GM18870 (cell line): ENCODE measurements around the gene STARD7.

ENCODE experiments used
- ATAC-seq: cut with Tn5 transposase; IDR thresholded peaks from one replicate; pipeline ENCODE4 v1.9.1; 2021; ENCODE audit warnings: moderate library complexity; ENCODE audit not compliant: unreplicated experiment

Gene STARD7

GRCh38 chr2:96201338-96201737 is 7.3 kb downstream of the STARD7 start:
- ATAC-seq = no peak

DNA sequence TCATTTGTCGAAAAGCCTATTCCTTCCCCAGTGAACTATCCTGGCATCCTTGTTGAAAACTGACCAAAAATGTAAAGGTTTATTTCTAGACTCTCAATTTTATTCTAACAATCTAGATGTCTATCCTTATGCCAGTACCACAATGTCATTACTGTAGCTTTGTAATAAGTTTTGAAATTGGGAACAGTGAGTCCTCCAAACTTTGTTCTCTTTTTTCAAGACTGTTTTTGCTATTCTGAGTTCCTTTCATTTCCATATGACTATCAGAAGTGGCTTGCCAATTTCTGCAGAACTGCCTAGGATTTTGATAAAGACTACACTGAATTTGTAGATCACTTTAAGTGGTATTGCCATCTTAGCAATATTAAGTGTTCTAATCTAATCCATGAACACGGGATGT is 9.7 kb downstream of the STARD7 start:
- no peak for ATAC-seq

DNA sequence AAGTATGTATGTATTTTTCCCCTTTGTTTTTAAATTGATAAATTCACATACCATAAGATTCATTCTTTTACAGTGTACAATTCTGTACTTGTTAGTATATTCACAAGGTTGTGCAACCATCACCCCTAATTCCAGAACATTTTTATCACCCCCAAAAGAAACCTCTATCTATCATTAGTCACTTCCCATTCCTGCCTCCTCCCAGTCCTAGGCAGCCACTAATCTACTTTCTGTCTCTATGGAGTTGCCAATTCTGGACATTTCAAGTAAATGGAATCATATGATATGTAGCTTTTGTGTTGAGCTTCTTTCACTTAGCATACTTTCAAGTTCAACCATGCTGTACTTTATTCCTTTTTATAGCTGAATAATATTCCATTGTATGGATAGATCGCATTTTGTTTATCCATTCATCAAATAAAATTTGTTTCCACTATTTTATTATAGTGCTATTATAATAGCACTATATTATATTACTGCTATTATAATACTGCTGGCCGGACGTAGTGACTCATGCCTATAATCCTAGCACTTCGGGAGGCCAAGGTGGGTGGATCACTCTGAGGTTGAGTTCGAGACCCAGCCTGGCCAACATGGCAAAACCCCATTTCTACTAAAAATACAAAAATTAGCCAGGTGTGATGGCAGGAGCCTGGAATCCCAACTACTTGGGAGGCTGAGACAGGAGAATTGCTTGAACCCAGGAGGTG is 10.9 kb downstream of the STARD7 start:
- no peak for ATAC-seq

DNA sequence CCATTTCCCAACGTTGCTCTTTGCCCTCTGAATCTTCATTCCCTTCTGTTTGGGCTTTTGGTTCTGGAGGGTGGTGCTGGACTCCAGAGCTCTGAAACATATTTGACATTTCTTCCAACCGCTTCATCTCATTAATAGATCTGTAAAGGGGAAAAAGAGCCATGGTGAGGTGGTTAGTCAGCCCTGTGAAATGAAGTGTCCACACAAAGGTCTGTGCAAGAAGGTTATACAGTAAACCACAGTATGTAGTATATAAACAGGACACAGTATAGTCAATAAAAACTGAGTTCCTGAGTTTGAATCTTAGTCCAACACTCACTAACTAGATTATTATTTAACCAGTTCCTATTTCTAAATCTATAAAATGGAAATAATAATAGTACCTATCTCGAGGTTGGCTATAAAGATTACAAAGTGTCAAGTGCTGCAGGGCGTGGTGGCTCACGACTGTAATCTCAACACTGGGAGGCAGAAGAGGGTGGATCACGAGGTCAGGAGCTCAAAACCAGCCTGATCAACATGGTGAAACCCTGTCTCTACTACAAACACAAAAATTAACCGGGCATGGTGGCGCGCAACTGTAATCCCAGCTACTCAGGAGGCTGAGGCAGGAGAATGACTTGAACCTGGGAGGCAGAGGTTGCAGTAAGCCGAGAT is 13.1 kb downstream of the STARD7 start:
- no peak for ATAC-seq

GRCh38 chr2:96191937-96192670 is 16.5 kb downstream of the STARD7 start:
- no peak for ATAC-seq

GRCh38 chr2:96188821-96189526 is 19.7 kb downstream of the STARD7 start:
- ATAC-seq = no peak

GRCh38 chr2:96186562-96186961 is 22.1 kb downstream of the STARD7 start:
- no peak for ATAC-seq

DNA sequence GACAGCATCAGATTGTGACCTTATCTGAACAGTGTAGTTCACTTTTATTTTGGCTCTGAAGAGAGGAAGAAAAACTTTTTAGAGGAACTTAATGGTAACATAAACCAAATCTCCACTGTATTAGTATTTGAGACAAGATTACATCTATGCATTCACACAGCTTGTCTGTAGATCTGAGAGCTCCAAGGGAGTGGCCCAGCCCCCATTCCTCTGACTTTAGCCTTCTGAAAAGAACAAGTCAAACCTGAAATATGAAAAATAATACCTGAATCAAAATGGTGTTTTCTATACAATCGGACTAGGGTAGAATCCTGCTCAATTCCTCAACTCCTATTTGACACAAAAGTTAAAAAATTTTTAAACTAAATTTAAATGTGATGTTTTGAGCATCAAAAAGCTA is 23.1 kb downstream of the STARD7 start:
- no peak for ATAC-seq

GRCh38 chr2:96184989-96185388 is 23.6 kb downstream of the STARD7 start:
- no peak for ATAC-seq

DNA sequence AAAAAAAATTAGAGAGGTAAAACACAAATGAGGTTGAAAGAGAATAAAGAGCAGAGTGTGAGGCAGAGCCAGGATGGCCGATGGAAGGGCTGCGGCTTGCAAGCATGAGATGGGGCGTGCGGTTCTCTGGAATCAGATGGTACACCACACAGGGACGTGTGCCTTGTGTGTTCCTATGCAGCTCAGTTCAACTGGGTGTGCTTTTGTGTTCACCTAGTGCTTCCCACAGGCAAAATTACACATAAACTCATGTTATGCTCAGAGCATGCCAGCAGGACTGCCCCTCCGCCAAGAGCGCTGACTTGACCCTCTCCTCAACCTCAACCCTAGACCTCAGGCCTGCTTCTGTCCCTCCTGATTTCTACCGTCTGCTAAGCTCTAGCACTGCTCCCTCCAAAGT is 24.4 kb downstream of the STARD7 start:
- ATAC-seq = no peak

DNA sequence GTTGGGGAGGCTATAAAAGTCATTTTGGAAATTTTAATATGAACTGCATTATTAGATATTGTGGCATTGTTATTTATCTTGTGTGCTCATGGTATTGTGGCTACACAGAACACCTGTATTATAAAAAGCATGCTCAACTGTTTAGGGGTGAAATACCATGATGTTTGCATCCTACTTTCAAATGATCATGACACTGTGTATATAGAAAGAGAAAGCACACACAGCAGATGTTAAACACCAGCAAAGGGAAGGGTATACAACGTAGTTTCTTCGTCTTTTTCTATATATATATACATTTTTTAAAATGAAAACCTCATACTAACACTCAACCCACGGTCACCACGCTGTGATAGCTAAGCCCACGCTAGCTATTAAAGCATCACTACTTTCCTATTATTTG is 27.1 kb downstream of the STARD7 start:
- ATAC-seq = no peak

- ATAC-seq = no peak
Observed at GRCh38 chr2:96180521-96180920, 28.1 kb downstream of the STARD7 start.

DNA sequence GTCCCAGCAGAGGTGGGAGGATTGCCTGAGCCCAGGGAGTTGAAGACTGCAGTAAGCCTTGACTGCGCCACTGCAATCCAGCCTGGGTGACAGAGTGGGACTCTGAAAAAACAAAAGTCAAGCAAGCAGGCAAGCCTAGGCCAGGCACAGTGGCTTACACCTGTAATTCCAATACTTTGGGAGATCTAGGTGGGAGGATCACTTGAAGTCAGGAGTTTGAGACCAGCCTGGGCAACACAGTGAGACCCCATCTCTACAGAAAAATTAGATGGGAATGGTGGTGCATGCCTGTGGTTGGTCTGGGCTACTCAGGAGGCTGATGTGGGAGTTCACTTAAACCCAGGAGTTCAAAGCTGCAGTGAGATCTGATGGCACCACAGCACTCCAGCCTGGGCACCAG is 28.6 kb downstream of the STARD7 start:
- ATAC-seq = no peak

DNA sequence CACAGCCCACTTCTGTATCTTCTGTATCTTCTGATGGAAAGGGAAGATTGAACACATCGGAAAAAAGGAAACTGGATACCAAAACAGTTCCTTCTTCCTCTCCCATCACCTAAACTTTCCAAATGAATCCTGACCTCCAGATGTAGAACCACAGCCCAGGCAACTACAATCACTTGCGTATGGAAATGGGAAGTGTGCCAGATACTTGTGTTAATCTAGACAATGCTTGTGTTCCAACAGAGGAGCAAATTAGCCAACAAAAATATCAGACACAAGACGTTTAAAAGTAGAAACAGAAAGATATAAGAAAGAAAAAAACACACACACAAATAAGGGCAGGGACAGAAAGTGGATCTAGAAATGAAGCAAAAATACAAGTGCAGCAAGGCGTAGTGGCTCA is 32.0 kb downstream of the STARD7 start:
- ATAC-seq = no peak

DNA sequence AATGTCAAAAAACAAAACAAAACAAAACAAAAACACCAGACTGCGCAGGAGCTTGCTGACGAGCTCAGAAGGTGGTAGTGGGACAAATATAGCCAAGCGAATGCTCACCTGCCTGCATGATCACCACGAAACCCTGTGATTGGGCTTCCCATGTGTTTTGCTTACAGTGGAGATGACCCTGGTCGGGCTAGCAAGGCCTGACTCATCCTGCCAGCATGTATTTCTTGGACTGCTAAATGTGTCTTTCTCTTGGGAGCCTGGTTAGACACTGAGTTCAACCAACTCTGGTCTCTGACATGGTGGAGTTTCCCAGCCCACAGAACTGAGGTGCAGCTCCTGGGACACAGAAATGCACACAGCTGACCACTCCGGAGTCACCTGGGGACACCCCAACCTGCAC is 32.7 kb downstream of the STARD7 start:
- no peak for ATAC-seq

GRCh38 chr2:96174251-96175144 is 34.1 kb downstream of the STARD7 start:
- ATAC-seq = peak; percentile 47

DNA sequence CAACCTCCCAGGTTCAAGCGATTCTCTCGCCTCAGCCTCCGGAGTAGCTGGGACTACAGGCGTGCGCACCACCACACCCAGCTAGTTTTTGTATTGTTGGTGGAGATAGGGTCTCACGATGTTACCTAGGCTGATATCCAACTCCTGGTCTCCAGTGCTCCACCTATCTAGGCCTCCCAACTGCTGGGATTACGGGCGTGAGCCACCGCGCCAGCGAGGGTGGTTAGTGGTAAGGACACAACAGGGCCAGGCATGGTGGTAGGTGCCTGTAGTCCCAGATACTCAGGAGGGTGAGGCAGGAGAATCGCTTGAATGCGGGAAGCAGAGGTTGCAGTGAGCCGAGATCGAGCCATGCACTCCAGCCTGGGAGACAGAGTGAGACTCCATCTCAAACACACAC is 36.8 kb downstream of the STARD7 start:
- no peak for ATAC-seq

DNA sequence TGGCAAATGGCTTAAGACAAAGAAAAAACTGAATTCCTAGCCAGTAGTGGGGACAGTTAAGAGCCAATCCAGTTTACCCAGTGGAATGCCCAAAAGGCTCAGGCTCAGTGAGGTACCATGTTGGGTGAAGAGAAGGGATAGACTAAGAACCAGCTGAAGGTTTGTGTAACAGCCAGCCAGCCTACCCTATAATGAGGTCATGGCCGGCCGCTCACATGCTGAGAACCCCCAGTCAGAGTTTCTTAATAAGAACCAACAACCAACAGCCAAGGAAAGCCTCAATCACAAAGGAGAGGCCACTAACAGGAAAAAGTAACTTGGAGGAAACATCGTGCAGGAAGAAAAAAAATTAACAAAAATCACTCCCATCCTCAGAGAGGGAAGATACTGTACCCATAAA is 38.0 kb downstream of the STARD7 start:
- ATAC-seq = no peak

DNA sequence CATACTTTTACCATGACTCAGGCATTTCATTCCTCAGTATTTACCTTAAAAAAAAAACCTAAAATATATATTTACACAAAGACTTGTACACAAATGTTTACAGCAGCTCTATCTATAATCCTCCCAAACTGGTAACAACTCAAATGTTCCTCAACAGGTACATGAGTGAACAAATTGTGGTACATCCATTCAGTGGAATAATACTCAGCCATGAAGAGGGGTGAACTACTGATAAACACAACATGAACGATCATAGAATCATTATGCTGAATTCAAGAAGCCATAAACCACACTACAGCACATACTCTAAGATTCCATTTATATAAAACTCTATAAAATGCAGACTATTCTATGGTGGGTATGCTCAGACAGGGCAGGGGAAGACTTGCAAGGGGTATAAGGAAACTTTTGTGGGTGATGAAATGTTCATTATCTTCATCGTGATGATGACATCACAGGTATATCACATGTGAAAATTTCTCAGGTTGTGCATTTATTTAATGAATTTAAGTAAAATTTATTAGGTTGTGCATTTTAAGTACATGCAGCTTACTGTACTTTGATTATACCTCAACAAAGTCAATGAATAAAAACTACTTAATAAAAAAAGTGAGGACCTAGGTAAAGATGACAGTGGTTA is 38.6 kb downstream of the STARD7 start:
- no peak for ATAC-seq

DNA sequence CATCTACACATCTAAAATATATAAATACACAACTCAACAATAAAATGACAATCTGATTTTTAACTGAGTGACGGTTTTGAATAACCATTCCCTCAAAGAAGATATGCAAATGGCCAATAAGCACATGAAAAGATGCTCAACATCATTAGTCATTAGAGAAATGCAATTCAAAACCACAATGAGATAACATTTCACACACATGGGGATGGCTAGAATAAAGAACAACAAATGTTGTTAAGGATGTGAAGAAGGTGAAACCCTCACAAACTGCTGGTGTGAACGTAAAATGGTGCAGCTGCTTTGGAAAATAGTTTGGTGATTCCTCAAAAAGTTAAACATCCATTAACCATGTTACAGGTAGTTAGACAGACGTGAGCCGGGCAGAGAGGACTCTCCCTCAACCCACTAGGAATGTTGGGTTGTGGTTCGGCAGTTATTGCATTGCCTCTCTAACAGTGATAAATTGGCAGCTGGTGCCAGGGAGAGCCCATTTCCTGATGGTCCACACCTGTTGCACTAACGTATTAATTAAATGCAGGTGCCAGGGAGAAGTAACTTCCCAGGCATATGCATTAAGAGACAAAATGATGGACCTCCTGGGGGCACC is 41.1 kb downstream of the STARD7 start:
- no peak for ATAC-seq
